DND-41 (cell line): ENCODE measurements around the gene CYFIP1.

Source experiments
- ATAC-seq: fragments of 200-7000 bp; cut with Tn5 transposase; 3 replicates; pipeline ENCODE4 v1.9.1; 2021; ENCODE audit warnings: low read depth; ENCODE audit not compliant: insufficient read depth
- DNase-seq: peaks from one replicate; pipeline ENCODE4 v3.0.0-alpha.2; 2020
- H2AFZ ChIP-seq: 2 replicates; pipeline ENCODE4 v1.6.0; 2012; ENCODE audit warnings: low read depth, low read length
- H3K27ac ChIP-seq: 2 replicates; pipeline ENCODE4 v1.5.1; 2012; ENCODE audit warnings: low read length, inconsistent platforms
- H3K27me3 ChIP-seq: fragments of 200-600 bp; sonication (generic); 2 replicates; pipeline ENCODE4 v1.6.0; 2012; ENCODE audit warnings: low read length, mild to moderate bottlenecking, inconsistent platforms; ENCODE audit not compliant: insufficient read depth, poor library complexity
- H3K36me3 ChIP-seq: 2 replicates; pipeline ENCODE4 v1.5.1; 2012; ENCODE audit warnings: low read length, inconsistent platforms; ENCODE audit not compliant: insufficient read depth
- H3K4me1 ChIP-seq: 2 replicates; pipeline ENCODE4 v1.5.1; 2012; ENCODE audit warnings: mild to moderate bottlenecking, low read length; ENCODE audit not compliant: insufficient read depth
- H3K4me2 ChIP-seq: 2 replicates; pipeline ENCODE4 v1.6.0; 2012; ENCODE audit warnings: mild to moderate bottlenecking, moderate library complexity, low read length, inconsistent platforms; ENCODE audit not compliant: insufficient read depth
- H3K4me3 ChIP-seq, 2 experiments: fragments of 200-600 bp in 1 of 2; shearing (Covaris generic) in 1 of 2; 2 replicates each; pipeline ENCODE4 v1.5.1; 2012 to 2016; ENCODE audit warnings: inconsistent platforms in 2 of 2, low read length in 2 of 2, mild to moderate bottlenecking in 2 of 2, low read depth in 1 of 2, moderate library complexity in 1 of 2
- H3K79me2 ChIP-seq: 2 replicates; pipeline ENCODE4 v1.6.0; 2012; ENCODE audit warnings: low read length, inconsistent platforms; ENCODE audit not compliant: insufficient read depth
- H3K9ac ChIP-seq: 2 replicates; pipeline ENCODE4 v1.6.0; 2012; ENCODE audit warnings: low read depth, mild to moderate bottlenecking, inconsistent platforms, low read length, moderate library complexity
- H3K9me3 ChIP-seq: 2 replicates; pipeline ENCODE4 v1.5.1; 2012; ENCODE audit warnings: low read length, moderate library complexity, mild to moderate bottlenecking, inconsistent platforms; ENCODE audit not compliant: insufficient read depth, severe bottlenecking
- H4K20me1 ChIP-seq: 2 replicates; pipeline ENCODE4 v1.6.0; 2012; ENCODE audit warnings: low read length; ENCODE audit not compliant: insufficient read depth
- CTCF ChIP-seq: IDR thresholded peaks from 2 replicates; pipeline ENCODE4 v1.5.1; 2012; ENCODE audit warnings: borderline replicate concordance, low read length, moderate library complexity, mild to moderate bottlenecking; ENCODE audit not compliant: poor library complexity, severe bottlenecking; ENCODE audit errors: extremely low read depth
- EZH2 ChIP-seq: IDR thresholded peaks from 3 replicates; pipeline ENCODE4 v1.6.1; 2012; ENCODE audit warnings: borderline replicate concordance, low read depth, mild to moderate bottlenecking, moderate library complexity, low read length, inconsistent platforms; ENCODE audit not compliant: severe bottlenecking

The CYFIP1 gene

GRCh38 chr15:22903427-22903826, 76.7 kb downstream of the CYFIP1 start:
- Histone ChIP-seq H3K27me3 (no peaks in the 10 kb centered on the region), H3K4me3 (no peak overlapping the region), H2AFZ (no peak overlapping the region), H3K4me2 (no peak overlapping the region), H3K27ac (no peak overlapping the region), H3K9me3 (no peaks in the 10 kb centered on the region), H3K9ac (no peak overlapping the region), H4K20me1 (no peaks in the 10 kb centered on the region), H3K79me2 (no peaks in the 10 kb centered on the region), H3K4me1 (no peaks in the 10 kb centered on the region), H3K36me3 (peaks cover 6% of the 10 kb centered on the region; the same call in 1 of the 2 replicates)
- no peak for ATAC-seq
- TF ChIP-seq CTCF, result no peak
- TF ChIP-seq EZH2, result no peak
- DNase-seq, result no peak

- Histone ChIP-seq H3K4me1 (no peaks in the 10 kb centered on the region), H3K4me2 (no peak overlapping the region), H3K27me3 (no peaks in the 10 kb centered on the region), H3K36me3 (peaks cover 6% of the 10 kb centered on the region; the same call in 1 of the 2 replicates), H3K27ac (no peak overlapping the region), H4K20me1 (no peaks in the 10 kb centered on the region), H3K9ac (no peak overlapping the region), H3K4me3 (no peak overlapping the region), H3K9me3 (no peaks in the 10 kb centered on the region), H3K79me2 (no peaks in the 10 kb centered on the region), H2AFZ (no peak overlapping the region)
- no peak for ATAC-seq
- DNase-seq, result no peak
- no peak for TF ChIP-seq EZH2
These were observed 77.2 kb downstream of the CYFIP1 start for GRCh38 chr15:22902981-22903380.

- H3K9ac ChIP-seq, result no peak overlapping the region
- no peak for TF ChIP-seq EZH2
- peak; percentile 9 for TF ChIP-seq CTCF
- no peaks in the 10 kb centered on the region for H3K4me1 ChIP-seq
- H3K9me3 ChIP-seq, result no peaks in the 10 kb centered on the region
- peaks cover 6% of the 10 kb centered on the region; the same call in 1 of the 2 replicates for H3K36me3 ChIP-seq
- no peak overlapping the region for H3K4me3 ChIP-seq
- no peaks in the 10 kb centered on the region for H4K20me1 ChIP-seq
- H3K79me2 ChIP-seq, result no peaks in the 10 kb centered on the region
- H3K27me3 ChIP-seq, result no peaks in the 10 kb centered on the region
- H2AFZ ChIP-seq, result no peak overlapping the region
- H3K4me2 ChIP-seq, result no peak overlapping the region
- H3K27ac ChIP-seq, result no peak overlapping the region
- ATAC-seq, result no peak
- DNase-seq, result no peak
These were observed 77.6 kb downstream of the CYFIP1 start for GRCh38 chr15:22902578-22902977.

GRCh38 chr15:22902046-22902445, 78.1 kb downstream of the CYFIP1 start:
- no peak overlapping the region for H3K9ac ChIP-seq
- no peak overlapping the region for H3K4me3 ChIP-seq
- ATAC-seq, result no peak
- no peak overlapping the region for H2AFZ ChIP-seq
- H3K27ac ChIP-seq, result no peak overlapping the region
- peaks cover 6% of the 10 kb centered on the region; the same call in 1 of the 2 replicates for H3K36me3 ChIP-seq
- no peaks in the 10 kb centered on the region for H3K27me3 ChIP-seq
- H3K4me1 ChIP-seq, result no peaks in the 10 kb centered on the region
- H3K9me3 ChIP-seq, result no peaks in the 10 kb centered on the region
- DNase-seq, result no peak
- no peaks in the 10 kb centered on the region for H4K20me1 ChIP-seq
- no peaks in the 10 kb centered on the region for H3K79me2 ChIP-seq
- H3K4me2 ChIP-seq, result no peak overlapping the region
- no peak for TF ChIP-seq CTCF
- no peak for TF ChIP-seq EZH2
